GM23248 (cell line): ENCODE data around the gene IER3.

ENCODE experiments used
- EZH2 ChIP-seq: fragments of 200-600 bp; sonication (generic); IDR thresholded peaks from 2 replicates; pipeline ENCODE4 v1.6.1; 2018; ENCODE audit warnings: antibody characterized with exemption, mild to moderate bottlenecking; ENCODE audit not compliant: insufficient read depth, poor library complexity, severe bottlenecking
- EZH2phosphoT487 ChIP-seq: fragments of 200-600 bp; sonication (generic); IDR thresholded peaks from 2 replicates; pipeline ENCODE4 v1.6.1; 2018; ENCODE audit warnings: antibody characterized with exemption, moderate library complexity, mild to moderate bottlenecking, low read depth; ENCODE audit not compliant: insufficient read depth

DNA sequence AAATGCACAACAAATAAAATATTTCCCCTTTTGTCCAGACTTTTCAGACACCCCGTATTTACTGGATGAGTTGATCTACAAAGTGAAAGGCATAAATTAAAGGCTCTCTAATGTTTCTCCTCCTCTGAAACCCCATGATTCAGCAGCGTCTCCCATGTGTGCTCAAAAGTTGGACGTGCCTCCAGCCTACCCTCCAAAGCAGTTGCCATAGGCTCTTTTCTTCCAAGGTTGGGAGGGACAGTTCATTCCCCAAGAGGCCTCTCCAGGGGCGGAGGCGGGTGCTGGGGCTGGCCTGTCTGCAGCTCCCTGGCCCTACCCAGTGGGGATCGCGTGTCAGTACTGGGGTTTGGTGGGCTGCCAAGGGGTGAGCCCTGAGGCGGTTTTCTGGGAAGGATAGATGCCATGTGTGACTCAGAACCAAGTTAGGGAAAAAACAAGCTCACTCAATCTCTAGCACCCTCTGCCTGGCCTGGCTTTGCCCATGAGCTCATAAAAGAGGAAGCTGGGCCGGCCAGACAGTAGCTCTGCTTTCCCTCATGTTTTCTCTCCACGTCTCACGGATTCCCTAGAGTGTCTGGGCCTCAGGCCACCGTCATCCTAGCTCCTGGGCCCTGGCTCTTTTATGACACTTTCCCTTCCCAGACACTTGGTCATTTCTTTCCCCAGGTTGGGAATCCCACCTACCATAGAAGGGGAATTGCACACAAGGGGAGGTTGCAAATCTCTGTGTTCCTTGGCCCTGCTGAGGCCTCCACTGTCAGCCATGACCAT lies 8.0 kb upstream of the IER3 start:
- no peak for TF ChIP-seq EZH2
- TF ChIP-seq EZH2phosphoT487, result no peak
